CD4-positive, alpha-beta T cell treated with Interleukin-2 at 100 ng/mL for 4 hours (primary cell): ENCODE data around the gene SLAMF9.

Experiments used
- DNase-seq: peaks from one replicate; pipeline ENCODE4 v3.0.0-alpha.2; 2020; ENCODE audit warnings: low spot score

SLAMF9 gene

GRCh38 chr1:159953536-159954515, at the start of gene SLAMF9:
SLAMF9 (minus strand) TSS chr1:159954237; CDS start chr1:159954137, 100 bp downstream.
- DNase-seq: no peak

GRCh38 chr1:160001440-160001839, 47.4 kb upstream of the SLAMF9 start:
- no peak for DNase-seq

- DNase-seq: no peak
These were observed 45.2 kb upstream of the SLAMF9 start for GRCh38 chr1:159999204-159999603.

GRCh38 chr1:159996653-159997052, 42.6 kb upstream of the SLAMF9 start:
- DNase-seq: no peak

- DNase-seq: no peak
These were observed 40.9 kb upstream of the SLAMF9 start for GRCh38 chr1:159994896-159995295.

GRCh38 chr1:159993911-159994310, 39.9 kb upstream of the SLAMF9 start:
- no peak for DNase-seq

- DNase-seq: no peak
These were observed 38.1 kb upstream of the SLAMF9 start for GRCh38 chr1:159992161-159992560.

- DNase-seq: no peak
These were observed 37.5 kb upstream of the SLAMF9 start for GRCh38 chr1:159991513-159991912.

- no peak for DNase-seq
These were observed 36.0 kb upstream of the SLAMF9 start for GRCh38 chr1:159990005-159990404.

GRCh38 chr1:159989581-159989980, 35.5 kb upstream of the SLAMF9 start:
- no peak for DNase-seq

- no peak for DNase-seq
These were observed 34.0 kb upstream of the SLAMF9 start for GRCh38 chr1:159988006-159988405.

- no peak for DNase-seq
These were observed 33.1 kb upstream of the SLAMF9 start for GRCh38 chr1:159987186-159987585.

GRCh38 chr1:159986531-159986930, 32.5 kb upstream of the SLAMF9 start:
- no peak for DNase-seq

GRCh38 chr1:159986093-159986492, 32.1 kb upstream of the SLAMF9 start:
- no peak for DNase-seq

GRCh38 chr1:159985473-159985872, 31.4 kb upstream of the SLAMF9 start:
- no peak for DNase-seq

- no peak for DNase-seq
These were observed 29.6 kb upstream of the SLAMF9 start for GRCh38 chr1:159983681-159984080.

GRCh38 chr1:159982280-159982679, 28.2 kb upstream of the SLAMF9 start:
- no peak for DNase-seq

GRCh38 chr1:159981351-159982055, 27.5 kb upstream of the SLAMF9 start:
- no peak for DNase-seq

GRCh38 chr1:159980786-159981185, 26.7 kb upstream of the SLAMF9 start:
- no peak for DNase-seq

- DNase-seq: no peak
These were observed 26.0 kb upstream of the SLAMF9 start for GRCh38 chr1:159980076-159980475.

- no peak for DNase-seq
These were observed 25.2 kb upstream of the SLAMF9 start for GRCh38 chr1:159979257-159979656.

GRCh38 chr1:159978107-159978398, 24.0 kb upstream of the SLAMF9 start:
- DNase-seq: no peak

GRCh38 chr1:159977364-159978106, 23.5 kb upstream of the SLAMF9 start:
- DNase-seq: no peak
